GM18502 (cell line): Measurements from ENCODE around the gene SMYD2.

ENCODE experiments used
- ATAC-seq: cut with Tn5 transposase; IDR thresholded peaks from one replicate; pipeline ENCODE4 v1.9.1; 2021; ENCODE audit warnings: mild to moderate bottlenecking; ENCODE audit not compliant: unreplicated experiment, poor library complexity

Gene SMYD2

GRCh38 chr1:214383381-214384372 is 102.7 kb downstream of the SMYD2 start:
- ATAC-seq: no peak

- no peak for ATAC-seq
These were observed 103.6 kb downstream of the SMYD2 start for GRCh38 chr1:214384373-214385079.

- ATAC-seq: no peak
These were observed 104.5 kb downstream of the SMYD2 start for GRCh38 chr1:214385428-214385827.

GRCh38 chr1:214386333-214386732 is 105.4 kb downstream of the SMYD2 start:
- no peak for ATAC-seq
